Erythroblast (primary cell): ENCODE results near the gene CROCC2.

Experiments
- DNase-seq, 2 experiments: peaks; one replicate each; lab custom pipeline; 2025; lab: John Stamatoyannopoulos, UW
- GATA1 ChIP-seq: IDR thresholded peaks from 2 replicates; pipeline ENCODE4 v1.6.1; 2011; ENCODE audit warnings: low read depth, mild to moderate bottlenecking, control low read depth, low read length, moderate library complexity
- POLR2A ChIP-seq: IDR thresholded peaks from 2 replicates; pipeline ENCODE4 v1.6.1; 2011; ENCODE audit warnings: mild to moderate bottlenecking, low read length

The CROCC2 gene

GRCh38 chr2:240892925-240893324 is 13.2 kb upstream of the CROCC2 start:
- TF ChIP-seq GATA1 (no peak), POLR2A (no peak)

DNA sequence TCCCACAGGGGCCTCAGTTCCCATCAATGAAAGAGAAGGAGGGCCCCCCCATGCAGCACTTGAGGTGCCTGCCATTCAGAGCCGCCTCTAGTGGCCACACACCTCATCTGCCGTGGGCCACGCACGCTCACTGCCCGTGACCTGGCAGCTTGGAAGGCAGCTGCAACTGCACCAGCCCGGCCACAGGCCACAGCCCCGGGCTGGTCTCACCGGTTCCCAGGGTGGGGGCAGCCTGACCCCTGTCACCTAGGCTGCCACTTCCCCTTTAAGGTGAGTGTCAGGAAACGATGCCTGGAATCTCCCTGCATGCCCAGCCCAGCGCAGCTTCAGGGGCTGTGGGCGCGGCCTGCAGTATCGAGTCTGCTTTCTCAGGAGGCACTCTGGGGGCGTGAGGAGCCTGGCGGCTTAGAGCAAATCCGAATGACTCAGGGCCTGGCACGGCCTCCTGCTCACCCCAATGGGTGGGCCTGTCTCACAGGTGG is 12.7 kb upstream of the CROCC2 start:
- no peak for DNase-seq

More at GRCh38 chr2:240892925-240893324, 13.2 kb upstream of the CROCC2 start:
- no peak for DNase-seq

GRCh38 chr2:240894006-240894405 is 12.1 kb upstream of the CROCC2 start:
- no peak for TF ChIP-seq POLR2A
- TF ChIP-seq GATA1 = no peak
- DNase-seq = no peak

More for the DNA sequence above, 12.7 kb upstream of the CROCC2 start:
- TF ChIP-seq GATA1 (no peak), POLR2A (no peak)

DNA sequence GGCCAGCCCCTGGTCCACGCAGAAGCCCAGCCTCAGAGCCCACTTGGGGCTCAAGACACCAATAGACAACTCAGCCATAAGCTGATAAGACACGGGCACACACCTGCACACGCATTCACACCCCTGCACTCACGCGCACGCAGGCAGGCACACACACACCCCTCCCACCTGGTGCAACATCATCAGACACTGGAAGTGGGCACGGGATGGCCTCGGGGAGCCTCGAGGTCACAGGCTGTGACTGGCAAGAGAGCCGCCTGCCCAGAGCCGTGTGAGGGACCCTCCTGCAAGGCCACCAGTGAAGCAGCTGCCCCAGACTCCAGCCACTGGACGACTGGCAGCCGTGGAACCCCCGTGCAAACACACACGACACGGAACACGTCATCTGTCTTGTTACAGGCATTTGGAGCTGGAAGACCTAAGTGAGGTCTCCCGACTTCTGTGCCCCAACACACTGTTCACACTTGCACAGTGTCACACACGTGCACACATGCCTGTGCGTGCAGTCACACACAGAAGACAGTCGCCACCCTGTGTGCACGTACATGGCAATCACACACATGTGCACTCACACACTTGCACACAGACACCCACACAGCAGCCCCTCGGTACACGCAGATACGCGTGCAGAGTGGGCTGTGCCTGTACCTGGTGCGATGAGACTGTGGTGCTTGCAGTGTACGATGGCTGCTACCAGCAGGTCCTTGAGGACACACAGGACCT is 11.1 kb upstream of the CROCC2 start:
- TF ChIP-seq GATA1 = no peak
- TF ChIP-seq POLR2A = no peak
- DNase-seq = no peak

GRCh38 chr2:240895656-240896388 is 10.3 kb upstream of the CROCC2 start, which contains the start of gene MAB21L4:
Gene MAB21L4 (minus strand): TSS chr2:240896156. CDS start chr2:240895997, 159 bp downstream.
- no peak for DNase-seq
- TF ChIP-seq POLR2A (no peak), GATA1 (no peak)

GRCh38 chr2:240896394-240896793 is 9.7 kb upstream of the CROCC2 start:
- DNase-seq = no peak
- TF ChIP-seq GATA1 (no peak), POLR2A (no peak)

DNA sequence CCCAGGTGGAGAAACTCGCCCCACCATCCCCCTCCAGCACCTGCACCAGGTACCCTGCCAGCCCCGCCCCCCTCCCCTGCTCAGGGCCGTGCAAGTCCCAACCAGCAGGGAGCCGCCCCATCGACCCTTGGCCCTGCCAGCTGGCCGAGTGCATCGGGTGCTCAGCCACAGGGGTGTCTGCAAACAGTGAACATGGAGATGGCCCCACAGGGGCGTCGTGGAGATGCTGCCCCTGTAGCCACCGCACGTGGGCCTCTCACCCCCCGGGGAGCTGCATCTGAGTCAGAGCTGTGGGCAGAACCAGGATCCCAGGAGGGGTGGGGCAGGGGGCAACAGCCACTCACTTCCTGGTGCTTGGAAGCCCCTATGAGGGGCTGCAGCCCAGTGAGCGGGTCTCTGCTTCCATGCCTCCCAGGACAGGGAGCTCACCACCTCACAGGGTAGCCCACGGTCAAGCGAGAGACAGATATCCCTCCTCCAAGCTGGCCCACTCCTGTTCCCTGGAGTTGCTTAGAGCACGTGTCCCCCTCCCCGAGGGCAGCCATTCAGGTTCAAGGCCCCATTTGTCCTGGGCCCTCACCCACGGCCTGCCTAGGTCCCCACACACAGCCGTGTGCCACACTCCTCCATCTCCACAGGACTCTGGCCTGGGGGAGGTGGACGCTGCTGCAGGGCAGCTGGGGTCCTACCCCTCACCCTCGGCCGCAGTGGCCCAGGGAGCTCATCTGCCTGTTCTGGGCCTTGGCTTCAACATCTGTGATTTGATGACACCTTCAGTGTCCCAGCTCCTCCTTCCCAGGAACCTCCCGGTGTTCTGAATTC is 9.1 kb upstream of the CROCC2 start:
- TF ChIP-seq POLR2A (no peak), GATA1 (no peak)
- DNase-seq = no peak

GRCh38 chr2:240898108-240898730 is 7.9 kb upstream of the CROCC2 start:
- TF ChIP-seq GATA1 = no peak
- no peak for DNase-seq

DNA sequence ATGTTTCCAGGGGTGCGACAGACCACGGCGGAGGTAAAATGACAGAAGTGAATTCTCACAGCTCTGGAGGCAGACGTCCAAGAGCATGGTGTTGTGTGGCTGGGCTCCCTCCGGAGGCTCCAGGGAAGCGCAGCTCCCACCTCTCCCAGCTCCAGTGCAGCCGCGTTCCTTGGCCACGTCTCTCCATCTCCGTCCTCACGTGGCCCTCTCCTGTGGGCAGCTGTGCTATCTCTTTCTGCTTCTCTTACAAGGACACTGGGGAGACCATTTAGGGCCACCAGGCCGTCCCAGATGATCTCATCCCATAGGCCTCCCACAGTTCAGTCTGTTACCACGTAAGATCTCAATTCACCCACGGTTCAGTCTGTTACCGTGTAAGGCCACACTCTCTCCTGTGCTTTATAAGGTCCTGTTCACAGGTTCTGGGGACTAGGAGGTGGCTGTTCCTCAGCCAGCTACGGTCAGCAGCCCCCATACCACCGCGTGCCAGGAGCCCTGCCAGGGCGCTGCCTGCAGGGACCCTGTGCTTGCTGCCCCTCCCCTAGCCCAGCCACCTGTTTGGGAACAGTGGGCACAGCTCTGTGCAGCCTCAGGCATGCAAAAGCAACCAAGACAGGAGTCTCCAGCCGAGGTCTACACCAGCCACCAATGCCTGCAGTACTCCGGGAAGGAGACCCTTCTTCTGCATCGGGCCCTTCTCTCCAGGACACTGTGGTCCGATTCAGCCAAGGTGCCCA is 7.2 kb upstream of the CROCC2 start:
- DNase-seq = no peak
- TF ChIP-seq POLR2A = no peak
- no peak for TF ChIP-seq GATA1

DNA sequence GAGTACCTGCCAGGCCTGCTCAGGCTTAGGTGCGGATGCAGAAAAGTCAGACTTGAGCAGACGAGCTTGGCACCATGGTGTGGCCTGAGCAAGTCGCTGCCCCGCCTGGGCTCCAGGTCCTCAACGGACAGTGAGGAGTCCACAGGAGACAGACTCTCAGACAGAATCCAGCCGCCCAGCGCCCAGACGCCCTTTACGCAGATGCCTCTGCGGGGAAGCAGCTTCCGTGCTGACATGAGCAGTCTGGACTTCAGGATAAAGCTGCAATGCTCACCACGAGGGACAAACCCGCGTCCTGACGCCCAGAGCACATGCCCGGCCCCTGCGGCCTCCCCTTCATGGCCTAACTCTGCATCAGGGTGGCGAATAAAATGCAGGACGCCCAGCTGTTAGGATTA is 6.7 kb upstream of the CROCC2 start:
- no peak for TF ChIP-seq POLR2A
- TF ChIP-seq GATA1 = no peak
- DNase-seq = no peak

DNA sequence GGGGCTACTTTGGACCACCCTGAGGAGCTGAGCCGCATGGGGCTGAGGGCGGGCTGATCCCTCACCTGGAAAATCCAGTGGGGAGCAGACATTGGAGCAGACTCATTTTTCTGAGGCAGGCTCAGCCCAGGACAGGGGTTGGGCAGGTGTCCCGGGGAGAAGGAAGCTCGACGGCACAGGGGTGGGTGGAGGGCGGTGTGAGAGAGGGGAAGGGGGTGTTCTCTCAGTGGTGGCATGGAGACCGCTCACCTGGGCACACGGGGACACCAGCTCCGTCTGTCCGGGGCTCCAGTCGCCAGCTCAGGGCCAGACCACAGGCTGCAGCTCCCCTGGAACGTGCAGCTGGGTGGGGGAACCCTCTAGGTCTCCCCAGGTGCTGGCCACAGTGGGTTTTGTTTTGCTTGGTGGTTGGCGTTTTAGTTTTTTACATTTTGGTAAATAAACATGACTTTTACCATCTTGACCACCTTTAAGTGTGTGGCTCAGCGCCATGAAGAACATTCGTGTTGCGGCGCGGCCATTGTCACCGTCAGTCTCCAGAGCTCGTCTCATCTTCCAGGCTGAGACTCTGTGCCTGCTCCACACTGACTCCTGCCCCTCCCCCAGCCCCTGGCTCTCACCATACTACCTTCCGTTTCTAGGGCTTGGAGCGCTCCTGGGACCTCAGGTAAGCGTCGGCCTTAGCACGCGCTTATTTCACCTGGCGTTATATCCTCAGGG is 5.8 kb upstream of the CROCC2 start:
- TF ChIP-seq POLR2A (no peak), GATA1 (no peak)
- no peak for DNase-seq
